GM21360 (cell line): ENCODE results near the gene FAM118A.
"Not testable (repeated sequence)": the region's sequence is repeated elsewhere in the genome, so short reads cannot be mapped to it uniquely, and the experiment has no call there.

ENCODE experiments used
- ATAC-seq: cut with Tn5 transposase; IDR thresholded peaks from one replicate; pipeline ENCODE4 v1.9.1; 2021; ENCODE audit warnings: mild to moderate bottlenecking, moderate library complexity; ENCODE audit not compliant: unreplicated experiment

The FAM118A gene

GRCh38 chr22:45308391-45308956, 1.3 kb upstream of the FAM118A start:
- no peak for ATAC-seq

- ATAC-seq = no peak
Measured at GRCh38 chr22:45308957-45309421, 745 bp upstream of the FAM118A start.

GRCh38 chr22:45310331-45310976, 720 bp downstream of the FAM118A start:
- ATAC-seq = no peak

GRCh38 chr22:45310977-45311531, 1.3 kb downstream of the FAM118A start:
- no peak for ATAC-seq

GRCh38 chr22:45312415-45312814, 2.7 kb downstream of the FAM118A start:
- ATAC-seq = no peak

- ATAC-seq = no peak
Measured at GRCh38 chr22:45312856-45313255, 3.1 kb downstream of the FAM118A start.

GRCh38 chr22:45314054-45314721, 4.5 kb downstream of the FAM118A start:
- no peak for ATAC-seq

GRCh38 chr22:45314786-45315185, 5.1 kb downstream of the FAM118A start:
- ATAC-seq = no peak

GRCh38 chr22:45316796-45317526, 7.2 kb downstream of the FAM118A start:
- no peak for ATAC-seq

- ATAC-seq = no peak
Measured at GRCh38 chr22:45317551-45318167, 7.9 kb downstream of the FAM118A start.

GRCh38 chr22:45318168-45318557, 8.4 kb downstream of the FAM118A start:
- ATAC-seq = peak; percentile 63

- ATAC-seq = peak; percentile 42
Measured at GRCh38 chr22:45318558-45319323, 9.0 kb downstream of the FAM118A start.

GRCh38 chr22:45319324-45319685, 9.6 kb downstream of the FAM118A start:
- no peak for ATAC-seq

- ATAC-seq = no peak
Measured at GRCh38 chr22:45320357-45320976, 10.7 kb downstream of the FAM118A start.

GRCh38 chr22:45321827-45322226, 12.1 kb downstream of the FAM118A start:
- no peak for ATAC-seq

- no peak for ATAC-seq
Measured at GRCh38 chr22:45322873-45323525, 13.3 kb downstream of the FAM118A start.

GRCh38 chr22:45323695-45324094, 14.0 kb downstream of the FAM118A start:
- no peak for ATAC-seq

GRCh38 chr22:45324311-45324711, 14.6 kb downstream of the FAM118A start:
- ATAC-seq = no peak

GRCh38 chr22:45328261-45328660, 18.5 kb downstream of the FAM118A start:
- not testable (repeated sequence) for ATAC-seq
